GM18861 (cell line): Measurements from ENCODE around the gene SSR4.

Experiments used
- ATAC-seq: cut with Tn5 transposase; IDR thresholded peaks from one replicate; pipeline ENCODE4 v1.9.1; 2021; ENCODE audit not compliant: unreplicated experiment

The SSR4 gene

DNA sequence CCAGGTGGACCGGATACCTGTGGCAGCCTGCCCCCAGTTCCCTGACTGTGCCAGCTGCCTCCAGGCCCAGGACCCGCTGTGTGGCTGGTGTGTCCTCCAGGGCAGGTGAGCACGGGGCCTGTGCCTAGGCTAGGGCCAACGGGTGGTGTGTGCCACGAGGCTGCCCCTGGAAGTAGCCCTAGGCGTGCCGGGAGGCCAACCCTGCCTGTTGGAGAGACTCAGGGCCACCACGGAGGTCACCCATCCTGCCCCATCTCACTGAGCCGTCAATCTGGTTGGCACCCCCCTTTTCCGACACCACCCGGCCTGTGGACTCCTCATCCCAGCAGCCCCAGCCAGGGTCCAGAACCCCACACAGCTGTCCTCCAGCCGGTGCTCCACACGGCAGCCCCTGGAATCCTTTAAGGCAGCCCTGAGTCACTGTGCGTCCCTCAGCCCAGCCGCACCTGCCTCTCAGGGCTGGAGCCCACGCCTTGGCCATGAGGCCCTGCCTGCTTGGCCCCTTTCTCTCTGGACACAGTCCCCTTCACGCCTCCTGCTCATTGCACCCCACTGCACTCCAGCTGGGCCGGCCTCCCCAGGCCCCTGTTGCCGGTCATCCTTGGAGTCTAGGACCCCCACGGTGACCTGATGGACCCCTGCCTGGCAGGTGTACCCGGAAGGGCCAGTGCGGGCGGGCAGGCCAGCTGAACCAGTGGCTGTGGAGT, 25.2 kb upstream of the SSR4 start:
- ATAC-seq = no peak

DNA sequence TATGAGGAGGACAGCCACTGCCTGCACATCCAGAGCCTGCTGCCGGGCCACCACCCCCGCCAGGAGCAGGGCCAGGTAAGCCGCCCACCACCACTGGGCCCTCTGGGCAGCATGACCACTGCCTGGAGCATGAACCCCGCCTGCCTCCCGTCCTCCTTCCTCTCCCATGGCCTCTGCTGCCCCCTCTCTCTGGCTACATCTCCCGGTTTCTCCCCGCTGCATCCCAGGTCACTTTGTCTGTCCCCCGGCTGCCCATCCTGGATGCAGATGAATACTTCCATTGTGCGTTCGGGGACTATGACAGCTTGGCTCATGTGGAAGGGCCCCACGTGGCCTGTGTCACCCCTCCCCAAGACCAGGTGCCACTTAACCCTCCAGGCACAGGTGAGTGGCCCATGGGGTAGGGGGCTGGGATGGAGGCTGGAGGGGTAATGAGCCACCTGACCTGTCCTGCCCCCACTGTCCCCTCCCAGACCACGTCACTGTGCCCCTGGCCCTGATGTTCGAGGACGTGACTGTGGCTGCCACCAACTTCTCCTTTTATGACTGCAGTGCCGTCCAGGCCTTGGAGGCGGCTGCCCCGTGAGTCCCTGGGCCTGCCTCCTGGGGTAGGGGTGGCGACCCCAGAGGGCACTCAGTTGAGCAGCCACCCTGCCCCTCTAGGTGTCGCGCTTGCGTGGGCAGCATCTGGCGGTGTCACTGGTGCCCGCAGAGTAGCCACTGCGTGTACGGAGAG, 24.4 kb upstream of the SSR4 start:
- ATAC-seq = no peak

GRCh38 chrX:153770601-153771414, 23.7 kb upstream of the SSR4 start:
- no peak for ATAC-seq

DNA sequence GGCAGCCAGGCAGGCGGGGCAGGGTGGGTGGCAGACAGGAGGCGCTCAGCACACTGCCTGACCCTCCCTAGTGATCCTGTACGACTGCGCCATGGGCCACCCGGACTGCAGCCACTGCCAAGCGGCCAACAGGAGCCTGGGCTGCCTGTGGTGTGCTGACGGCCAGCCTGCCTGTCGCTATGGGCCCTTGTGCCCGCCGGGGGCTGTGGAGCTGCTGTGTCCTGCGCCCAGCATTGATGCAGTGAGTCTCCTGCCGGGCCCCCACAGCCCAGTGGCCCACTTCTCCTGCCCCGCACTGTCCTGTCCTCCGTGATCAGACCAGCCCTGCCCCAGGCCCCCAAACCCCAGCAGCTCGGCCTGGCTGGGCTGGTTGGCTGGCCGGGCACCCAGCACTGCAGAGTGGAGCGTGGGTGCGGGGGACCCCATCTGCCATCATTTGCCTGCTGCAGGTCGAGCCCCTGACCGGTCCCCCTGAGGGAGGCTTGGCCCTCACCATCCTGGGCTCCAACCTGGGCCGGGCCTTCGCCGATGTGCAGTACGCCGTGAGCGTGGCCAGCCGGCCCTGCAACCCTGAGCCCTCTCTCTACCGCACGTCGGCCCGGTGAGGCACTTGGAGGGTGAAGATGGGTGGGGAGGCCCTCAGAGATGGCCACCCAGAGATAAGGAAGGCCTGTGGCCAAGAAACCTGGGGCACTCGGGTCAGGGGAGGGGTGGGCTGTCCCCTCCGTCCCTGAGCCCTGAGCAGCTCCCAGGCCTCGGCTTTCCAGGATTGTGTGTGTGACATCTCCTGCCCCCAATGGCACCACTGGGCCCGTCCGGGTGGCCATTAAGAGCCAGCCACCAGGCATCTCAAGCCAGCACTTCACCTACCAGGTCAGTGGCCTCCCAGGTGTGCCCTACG, 22.8 kb upstream of the SSR4 start:
- ATAC-seq = no peak

DNA sequence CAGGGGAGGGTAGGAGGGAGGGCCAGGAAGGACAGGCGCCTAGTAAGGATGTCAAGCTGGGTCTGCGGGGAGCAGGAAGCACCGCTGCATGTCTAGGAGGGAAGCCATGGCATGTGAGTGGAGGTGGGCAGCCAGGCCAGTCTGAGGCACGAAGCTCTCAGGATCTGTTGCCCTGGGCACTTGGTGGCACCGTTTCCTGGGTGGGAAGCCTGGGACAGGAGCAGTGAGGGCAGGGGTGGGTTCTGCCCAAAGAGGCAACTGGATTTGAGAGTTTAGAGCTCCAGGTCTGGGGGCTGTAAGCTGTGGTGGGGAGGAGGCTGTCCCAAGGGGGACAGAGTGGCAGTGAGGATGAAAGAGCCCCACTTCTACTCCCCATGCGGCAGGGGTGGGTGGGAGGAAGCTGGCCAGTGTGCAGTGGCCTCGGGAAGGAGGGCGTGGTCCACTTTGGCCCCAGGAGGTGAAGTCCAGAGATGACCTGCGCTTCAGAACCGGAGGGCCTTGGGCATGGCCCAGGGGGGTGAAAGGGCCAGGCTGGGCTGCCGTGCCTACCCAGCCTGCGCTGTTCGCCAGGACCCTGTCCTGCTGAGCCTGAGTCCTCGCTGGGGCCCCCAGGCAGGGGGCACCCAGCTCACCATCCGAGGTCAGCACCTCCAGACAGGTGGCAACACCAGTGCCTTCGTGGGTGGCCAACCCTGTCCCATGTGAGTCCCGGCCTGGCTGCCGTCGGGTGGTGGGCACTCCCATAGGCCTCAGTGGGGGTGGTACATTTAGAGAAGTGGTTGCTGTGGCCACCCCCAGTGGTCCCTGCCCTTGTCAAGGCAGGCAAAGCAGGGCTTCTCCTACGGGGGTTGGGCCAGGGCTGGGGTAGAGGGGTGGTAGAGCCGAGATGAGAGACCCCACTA, 21.9 kb upstream of the SSR4 start:
- no peak for ATAC-seq

GRCh38 chrX:153773218-153773611, 21.3 kb upstream of the SSR4 start:
- ATAC-seq = no peak

DNA sequence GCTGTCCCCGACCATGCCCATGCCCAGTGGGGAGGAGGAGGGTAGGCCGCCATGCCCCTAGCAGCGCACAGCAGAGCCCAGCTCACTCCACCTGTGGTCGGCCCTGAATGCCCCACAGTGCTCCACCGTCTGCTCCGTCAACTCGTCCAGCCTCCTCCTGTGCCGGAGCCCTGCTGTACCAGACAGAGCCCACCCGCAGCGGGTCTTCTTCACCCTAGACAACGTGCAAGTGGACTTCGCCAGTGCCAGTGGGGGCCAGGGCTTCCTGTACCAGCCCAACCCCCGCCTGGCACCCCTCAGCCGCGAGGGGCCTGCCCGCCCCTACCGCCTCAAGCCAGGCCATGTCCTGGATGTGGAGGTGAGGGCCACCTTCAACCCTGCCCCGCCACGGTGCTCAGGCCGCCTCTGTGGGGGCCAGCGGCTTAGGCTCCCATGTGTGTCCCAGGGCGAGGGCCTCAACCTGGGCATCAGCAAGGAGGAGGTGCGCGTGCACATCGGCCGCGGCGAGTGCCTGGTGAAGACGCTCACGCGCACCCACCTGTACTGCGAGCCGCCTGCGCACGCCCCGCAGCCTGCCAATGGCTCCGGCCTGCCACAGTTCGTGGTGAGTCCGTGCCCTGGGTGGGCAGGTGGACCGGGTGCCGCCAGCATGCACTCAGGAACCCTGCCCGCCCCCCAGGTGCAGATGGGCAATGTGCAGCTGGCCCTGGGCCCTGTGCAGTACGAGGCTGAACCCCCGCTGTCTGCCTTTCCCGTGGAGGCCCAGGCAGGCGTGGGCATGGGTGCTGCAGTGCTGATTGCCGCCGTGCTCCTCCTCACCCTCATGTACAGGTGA, 20.5 kb upstream of the SSR4 start:
- ATAC-seq = no peak

- ATAC-seq = no peak
Measured at GRCh38 chrX:153774576-153775292, 19.7 kb upstream of the SSR4 start.

DNA sequence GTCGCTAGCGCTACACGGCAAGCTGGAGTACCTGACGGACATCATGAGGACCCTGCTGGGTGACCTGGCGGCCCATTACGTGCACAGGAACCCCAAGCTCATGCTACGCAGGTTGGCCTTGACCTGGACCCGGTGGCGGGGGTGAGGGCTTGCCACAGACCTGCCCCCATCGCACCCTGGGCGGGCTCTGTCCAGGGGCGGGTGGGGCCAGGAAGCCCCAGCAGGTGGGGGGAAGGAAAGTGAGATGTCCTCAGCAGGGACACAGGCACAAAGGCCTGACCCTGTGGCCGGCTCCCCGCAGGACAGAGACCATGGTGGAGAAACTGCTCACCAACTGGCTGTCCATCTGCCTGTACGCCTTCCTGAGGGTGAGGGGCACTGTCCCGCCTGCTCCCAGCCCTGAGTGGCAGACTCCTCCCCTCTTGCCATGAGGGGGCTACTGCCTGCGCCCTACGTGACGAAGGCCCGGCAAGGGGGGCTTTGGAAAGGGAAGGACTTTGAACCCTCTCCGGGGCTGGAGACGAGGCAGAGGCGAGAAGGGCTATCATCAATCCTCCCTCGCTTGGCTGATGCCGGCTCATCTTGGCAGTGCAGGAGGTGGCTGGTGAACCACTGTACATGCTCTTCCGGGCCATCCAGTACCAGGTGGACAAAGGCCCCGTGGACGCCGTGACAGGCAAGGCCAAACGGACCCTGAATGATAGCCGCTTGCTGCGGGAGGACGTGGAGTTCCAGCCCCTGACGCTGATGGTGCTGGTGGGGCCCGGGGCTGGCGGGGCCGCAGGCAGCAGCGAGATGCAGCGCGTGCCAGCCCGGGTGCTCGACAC, 19.0 kb upstream of the SSR4 start:
- no peak for ATAC-seq

- no peak for ATAC-seq
Measured at GRCh38 chrX:153776120-153776599, 18.3 kb upstream of the SSR4 start.

DNA sequence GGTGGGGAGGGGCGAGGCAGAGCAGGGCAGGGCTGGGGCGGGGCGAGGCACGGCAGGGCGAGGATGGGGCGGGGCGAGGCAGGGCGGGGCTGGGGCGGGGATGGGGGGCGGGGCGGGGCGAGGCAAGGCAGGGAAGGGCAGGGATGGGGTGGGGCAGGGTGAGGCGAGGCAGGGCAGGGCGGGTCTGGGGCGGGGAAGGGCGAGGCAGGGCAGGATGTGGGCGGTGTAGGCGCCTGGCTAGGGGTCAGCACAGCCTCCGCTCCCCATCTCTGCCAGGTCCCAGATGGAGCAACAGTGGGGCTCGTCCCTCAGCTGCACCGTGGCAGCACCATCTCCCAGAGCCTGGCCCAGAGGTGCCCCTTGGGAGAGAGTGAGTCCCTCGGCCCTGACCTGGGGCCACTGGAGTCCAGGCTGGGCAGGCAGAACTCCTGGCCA, 17.8 kb upstream of the SSR4 start:
- no peak for ATAC-seq

DNA sequence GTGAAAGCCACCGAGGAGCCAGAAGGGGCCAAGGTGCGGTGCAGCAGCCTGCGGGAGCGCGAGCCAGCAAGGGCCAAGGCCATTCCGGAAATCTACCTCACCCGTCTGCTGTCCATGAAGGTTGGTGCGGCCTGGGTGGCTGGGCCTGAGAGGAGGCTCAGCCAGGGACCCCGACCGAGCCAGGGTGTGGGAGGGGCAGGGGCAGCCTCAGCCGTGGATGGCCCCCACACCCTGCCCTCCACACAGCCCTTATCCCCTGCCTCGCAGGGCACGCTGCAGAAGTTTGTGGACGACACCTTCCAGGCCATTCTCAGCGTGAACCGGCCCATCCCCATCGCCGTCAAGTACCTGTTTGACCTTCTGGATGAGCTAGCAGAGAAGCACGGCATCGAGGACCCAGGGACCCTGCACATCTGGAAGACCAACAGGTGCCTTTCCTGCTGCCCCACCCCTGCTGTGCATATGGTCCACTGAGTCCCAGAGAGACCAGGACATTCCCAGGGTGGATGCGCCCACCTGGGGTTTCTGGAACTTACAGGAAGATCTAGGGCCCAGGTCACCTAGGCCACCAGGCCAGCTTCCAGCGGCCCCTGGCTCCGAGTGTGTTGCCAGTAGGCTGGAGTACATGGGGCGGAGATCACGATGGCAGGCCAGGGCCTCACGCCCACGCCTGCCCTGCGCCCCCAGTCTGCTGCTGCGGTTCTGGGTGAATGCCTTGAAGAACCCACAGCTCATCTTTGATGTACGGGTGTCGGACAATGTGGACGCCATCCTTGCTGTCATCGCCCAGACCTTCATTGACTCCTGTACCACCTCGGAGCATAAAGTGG, 17.0 kb upstream of the SSR4 start:
- no peak for ATAC-seq

DNA sequence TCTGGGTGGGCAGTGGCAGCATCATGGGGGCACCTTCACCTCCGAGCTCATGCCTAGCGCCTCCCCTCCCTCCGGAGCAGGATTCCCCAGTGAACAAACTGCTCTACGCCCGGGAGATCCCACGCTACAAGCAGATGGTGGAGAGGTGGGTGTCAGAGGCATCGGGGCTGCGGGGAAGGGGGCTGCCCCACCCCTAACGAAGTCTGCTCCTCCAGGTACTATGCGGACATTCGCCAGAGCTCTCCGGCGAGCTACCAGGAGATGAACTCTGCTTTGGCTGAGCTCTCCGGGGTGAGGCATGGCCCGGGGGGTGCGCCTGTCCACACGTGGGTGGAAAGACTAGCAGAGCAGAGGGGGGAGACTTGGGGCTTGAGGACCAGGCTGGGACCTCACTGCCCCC, 16.3 kb upstream of the SSR4 start:
- ATAC-seq = no peak

- ATAC-seq = no peak
Measured at GRCh38 chrX:153778684-153779101, 15.8 kb upstream of the SSR4 start.

DNA sequence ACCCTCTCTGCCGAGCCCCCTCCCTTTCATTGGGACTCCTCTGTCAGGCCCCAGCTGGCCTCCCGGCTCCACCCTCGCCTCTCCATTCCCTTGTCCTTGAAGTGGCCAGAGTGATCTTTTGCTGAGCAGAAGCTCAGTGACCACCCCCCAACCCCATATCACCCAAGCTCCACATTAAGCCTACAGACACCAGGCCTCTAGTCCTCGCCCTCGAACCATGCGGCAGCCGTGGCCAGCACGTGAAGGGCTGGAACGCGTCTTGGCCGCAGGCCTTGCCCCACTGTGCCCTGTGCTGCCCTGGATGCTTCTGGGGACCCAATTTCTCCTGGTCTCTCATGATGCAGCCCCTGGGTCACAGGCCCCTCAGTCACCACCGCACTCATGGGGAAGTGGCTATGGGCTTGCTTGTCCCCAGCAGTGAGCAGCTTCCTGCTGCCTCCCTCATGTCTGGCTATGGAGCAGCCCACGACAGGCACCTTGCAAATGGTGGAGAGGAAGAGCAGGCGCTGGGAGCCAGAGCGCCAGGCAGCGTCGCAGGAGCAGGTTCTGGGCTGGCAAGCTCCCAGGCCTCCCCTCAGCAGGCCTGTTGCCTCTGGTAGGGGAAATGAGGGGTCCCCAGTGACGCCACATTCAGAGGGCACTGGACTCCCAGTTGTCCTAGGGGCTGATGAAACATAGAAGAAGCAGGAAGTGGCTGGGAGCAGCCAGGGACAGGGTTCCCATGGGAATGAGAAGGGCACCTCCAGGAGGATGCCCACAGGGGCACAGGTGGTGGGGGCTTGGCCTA, 14.4 kb upstream of the SSR4 start:
- ATAC-seq = no peak
